IMR-90 (cell line): ENCODE measurements around the gene SUPT3H.

Experiments used
- CTCF ChIP-seq: conservative IDR thresholded peaks from 2 replicates; pipeline ENCODE4 v1.5.1; 2012; ENCODE audit warnings: mild to moderate bottlenecking, low read depth, low read length, improper control_type of control experiment
- MAFK ChIP-seq: IDR thresholded peaks from 2 replicates; pipeline ENCODE4 v1.6.1; 2012; ENCODE audit warnings: low read depth, low read length, improper control_type of control experiment

- TF ChIP-seq CTCF (no peak), MAFK (no peak)
These were observed 368.2 kb downstream of the SUPT3H start for GRCh38 chr6:45009576-45009975.
